Cardiac septum (tissue), 1 donor: ENCODE data around the gene CABS1. TPM values are rescaled to one million over a fixed set of nuclear protein-coding genes. Genes with fewer than 3 reads are reported as not detected.

Experiments used
- DNase-seq: peaks from one replicate; pipeline ENCODE4 v3.0.0-alpha.2; 2020; ENCODE audit warnings: low spot score
- intact Hi-C: fragments of 100-400 bp; cut with DNase I; formaldehyde crosslinking; loops from one replicate; pipeline ENCODE4 v1.14.0; 2022
- long read RNA-seq: library from polyadenylated mRNA; unstranded; transcript quantifications from one replicate; pipeline ENCODE4 v2.0.0, GENCODE V29; 2021
- total RNA-seq: library from RNA; stranded (reverse); fragmentation: NEBNext Ultra II Directional; extraction: Animal tissue kit (Norgen Biotek cat#: 25700); gene quantifications from one replicate; pipeline ENCODE4 v1.2.1, GENCODE V29; 2021
- donor health status: DM: no; HTN: no; CAD: no.

Gene CABS1
- total RNA-seq, result not detected
- long read RNA-seq, result 0 reads

- intact Hi-C loops, result no loop called here
- DNase-seq, result no peak
Measured at GRCh38 chr4:70334681-70335080, at the start of gene CABS1. CABS1 (plus strand) TSS chr4:70334981; CDS start chr4:70335040, 59 bp downstream.

- DNase-seq, result no peak
- intact Hi-C loops, result no loop called here
Measured at GRCh38 chr4:70288651-70289050, 46.1 kb upstream of the CABS1 start.

- DNase-seq, result no peak
- intact Hi-C loops, result no loop called here
Measured at GRCh38 chr4:70291341-70291740, 43.4 kb upstream of the CABS1 start.

- intact Hi-C loops, result no loop called here
- DNase-seq, result no peak
Measured at GRCh38 chr4:70297576-70297975, 37.2 kb upstream of the CABS1 start.

GRCh38 chr4:70298051-70298450 lies 36.7 kb upstream of the CABS1 start:
- DNase-seq, result no peak
- intact Hi-C loops, result no loop called here

GRCh38 chr4:70299643-70300042 lies 35.1 kb upstream of the CABS1 start:
- intact Hi-C loops, result no loop called here
- DNase-seq, result no peak

GRCh38 chr4:70300215-70300614 lies 34.6 kb upstream of the CABS1 start:
- intact Hi-C loops, result no loop called here
- DNase-seq, result no peak

GRCh38 chr4:70303090-70303489 lies 31.7 kb upstream of the CABS1 start:
- no peak for DNase-seq

GRCh38 chr4:70305601-70306000 lies 29.2 kb upstream of the CABS1 start:
- DNase-seq, result no peak

More at GRCh38 chr4:70303090-70303489, 31.7 kb upstream of the CABS1 start:
- intact Hi-C loops, result no loop called here

GRCh38 chr4:70306076-70306475 lies 28.7 kb upstream of the CABS1 start:
- intact Hi-C loops, result no loop called here
- DNase-seq, result no peak

More at GRCh38 chr4:70305601-70306000, 29.2 kb upstream of the CABS1 start:
- intact Hi-C loops, result no loop called here

- intact Hi-C loops, result no loop called here
Measured at GRCh38 chr4:70313736-70314135, 21.0 kb upstream of the CABS1 start.

GRCh38 chr4:70315928-70316327 lies 18.9 kb upstream of the CABS1 start:
- intact Hi-C loops, result no loop called here
- DNase-seq, result no peak

More at GRCh38 chr4:70313736-70314135, 21.0 kb upstream of the CABS1 start:
- no peak for DNase-seq

- DNase-seq, result no peak
- intact Hi-C loops, result no loop called here
Measured at GRCh38 chr4:70326052-70326451, 8.7 kb upstream of the CABS1 start.

GRCh38 chr4:70336043-70336442 lies 1.3 kb downstream of the CABS1 start:
- intact Hi-C loops, result no loop called here
- DNase-seq, result no peak

GRCh38 chr4:70337886-70338420 lies 3.2 kb downstream of the CABS1 start:
- intact Hi-C loops, result no loop called here
- no peak for DNase-seq

GRCh38 chr4:70356185-70356584 lies 21.4 kb downstream of the CABS1 start:
- no peak for DNase-seq
- intact Hi-C loops, result no loop called here

GRCh38 chr4:70359115-70359661 lies 24.4 kb downstream of the CABS1 start:
- no peak for DNase-seq
- intact Hi-C loops, result no loop called here

- intact Hi-C loops, result no loop called here
- no peak for DNase-seq
Measured at GRCh38 chr4:70360460-70360859, 25.7 kb downstream of the CABS1 start, which contains the start of gene SMR3A. SMR3A (plus strand) TSS chr4:70360760; CDS start chr4:70362116, 1,356 bp downstream.

GRCh38 chr4:70364002-70364401 lies 29.2 kb downstream of the CABS1 start:
- intact Hi-C loops, result no loop called here
- no peak for DNase-seq

- no peak for DNase-seq
- intact Hi-C loops, result no loop called here
Measured at GRCh38 chr4:70365479-70365878, 30.7 kb downstream of the CABS1 start.

- DNase-seq, result no peak
- intact Hi-C loops, result no loop called here
Measured at GRCh38 chr4:70367813-70368212, 33.0 kb downstream of the CABS1 start.

GRCh38 chr4:70371987-70372386 lies 37.2 kb downstream of the CABS1 start:
- intact Hi-C loops, result no loop called here
- DNase-seq, result no peak
